GM21786 (cell line): ENCODE results near the gene SAA2.
"Not testable (repeated sequence)": the region's sequence is repeated elsewhere in the genome, so short reads cannot be mapped to it uniquely, and the experiment has no call there.

Source experiments
- ATAC-seq: cut with Tn5 transposase; IDR thresholded peaks from one replicate; pipeline ENCODE4 v1.9.1; 2021; ENCODE audit not compliant: unreplicated experiment

SAA2 gene

DNA sequence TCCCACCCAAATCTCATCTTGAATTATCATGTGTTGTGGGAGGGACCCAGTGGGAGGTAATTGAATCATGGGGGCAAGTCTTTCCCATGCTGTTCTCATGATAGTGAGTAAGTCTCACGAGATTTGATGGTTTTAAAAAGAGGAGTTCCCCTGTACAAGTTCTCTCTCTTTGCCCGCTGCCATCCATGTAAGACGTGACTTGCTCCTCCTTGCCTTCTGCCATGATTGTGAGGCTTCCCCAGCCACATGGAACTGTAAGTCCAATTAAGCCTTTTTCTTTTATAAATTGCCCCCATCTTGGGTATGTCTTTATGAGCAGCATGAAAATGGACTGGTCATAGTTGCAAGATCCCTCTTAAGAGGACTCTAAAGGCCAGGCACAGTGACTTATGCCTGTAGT is 50.7 kb downstream of the SAA2 start:
- not testable (repeated sequence) for ATAC-seq

DNA sequence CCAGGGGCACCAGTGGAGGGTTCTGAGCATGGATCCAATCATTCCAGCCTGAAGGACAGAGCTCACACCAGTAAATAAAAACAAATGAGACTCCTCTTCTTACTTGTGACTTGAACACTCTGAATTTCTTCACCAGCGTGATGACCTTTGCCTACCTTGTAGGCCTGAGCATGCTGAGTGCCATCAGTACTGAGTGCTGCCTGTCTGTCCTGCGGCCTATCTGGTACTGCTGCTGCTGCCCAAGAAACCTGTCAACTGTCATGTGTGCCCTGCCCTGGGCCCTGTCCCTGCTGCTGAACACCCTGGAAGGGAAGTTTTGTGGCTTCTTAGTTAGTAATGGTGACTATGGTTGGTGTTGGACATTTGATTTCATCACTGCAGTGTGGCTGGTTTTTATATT is 51.9 kb downstream of the SAA2 start:
- no peak for ATAC-seq
